ENCODE measurements around the gene COL18A1. TPM values are rescaled to one million over a fixed set of nuclear protein-coding genes. Genes with fewer than 3 reads are reported as not detected.

Gene COL18A1
- total RNA-seq, 4 donors from 2014 or later, result 124 to 224 (median 173) TPM

DNA sequence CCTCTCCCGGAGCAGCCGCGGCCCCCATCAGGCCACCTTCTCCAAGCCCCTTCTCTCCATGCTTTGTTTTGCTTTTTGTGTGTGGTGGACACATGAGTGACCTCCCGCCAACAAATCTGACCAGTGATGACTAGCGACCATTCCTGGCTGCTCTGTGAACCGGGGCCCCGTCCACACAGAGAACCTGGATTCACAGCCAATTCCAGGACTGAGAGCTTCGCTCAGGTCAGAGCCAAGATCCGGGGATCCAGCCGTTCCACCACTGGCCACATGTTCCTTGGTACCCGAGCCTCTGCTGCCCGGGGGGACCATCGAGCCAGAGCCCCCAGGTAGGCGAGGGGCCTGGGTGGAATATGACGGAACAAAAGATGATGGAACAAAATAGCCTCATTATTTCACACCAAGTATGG, 46.7 kb upstream of the COL18A1 start:
- WGBS, 2 donors, result 89 to 92% methylated on average over 15 of the region's 15 CpGs
- Histone ChIP-seq H3K27ac (peak overlapping the region; percentile 3 to 83 (median 66)), H3K27me3 (no peaks in the 10 kb centered on the region)

DNA sequence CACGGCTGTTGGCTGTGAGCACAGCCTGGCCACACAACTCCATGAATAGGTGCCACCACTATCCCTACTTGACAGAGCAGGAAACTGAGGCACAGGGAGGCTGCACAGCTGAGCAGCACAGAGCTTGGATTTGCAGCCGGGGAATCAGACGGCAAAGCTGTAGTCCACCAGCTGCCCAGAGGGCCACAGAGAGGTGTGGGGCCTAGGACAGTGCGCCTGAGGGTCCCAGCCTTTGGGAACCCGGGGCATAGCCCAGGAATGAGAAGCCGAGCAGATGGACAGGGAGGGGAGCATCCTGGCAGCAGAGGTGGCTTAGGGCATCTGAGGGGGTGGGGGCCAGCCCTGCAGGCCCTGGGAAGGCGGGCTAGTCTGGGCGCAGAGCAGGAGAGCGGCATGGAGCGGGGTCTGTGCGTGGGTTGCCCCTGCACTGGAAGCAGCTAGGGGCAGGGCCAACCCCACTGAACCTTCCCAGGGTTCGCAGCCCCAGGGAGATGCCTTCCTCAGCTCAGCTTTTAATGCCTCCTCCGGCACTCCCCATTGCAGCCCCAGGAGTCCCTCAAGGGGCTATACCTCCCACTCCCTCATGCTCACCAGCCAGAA, 46.2 kb upstream of the COL18A1 start:
- no peaks in the 10 kb centered on the region for H3K27me3 ChIP-seq
- H3K4me3 ChIP-seq, result no peak overlapping the region
- DNase-seq (ENCODE audit: low spot score in 2 of 2), result no peak
- no peaks in the 10 kb centered on the region for H3K9me3 ChIP-seq
- peak overlapping the region in 2 of 4 donors; percentile 69 to 83 for H3K27ac ChIP-seq
- WGBS, 2 donors, result 93 to 95% methylated on average over 12 to 13 of the region's 13 CpGs
- H3K4me1 ChIP-seq, result peaks cover 0 to 34% (median 10%) of the 10 kb centered on the region in 4 donors
- TF ChIP-seq EP300 (IDR thresholded peaks at IDR 0.05), result no peak
- no peak for TF ChIP-seq POLR2A (IDR thresholded peaks at IDR 0.05)
- TF ChIP-seq, protein P1, sequence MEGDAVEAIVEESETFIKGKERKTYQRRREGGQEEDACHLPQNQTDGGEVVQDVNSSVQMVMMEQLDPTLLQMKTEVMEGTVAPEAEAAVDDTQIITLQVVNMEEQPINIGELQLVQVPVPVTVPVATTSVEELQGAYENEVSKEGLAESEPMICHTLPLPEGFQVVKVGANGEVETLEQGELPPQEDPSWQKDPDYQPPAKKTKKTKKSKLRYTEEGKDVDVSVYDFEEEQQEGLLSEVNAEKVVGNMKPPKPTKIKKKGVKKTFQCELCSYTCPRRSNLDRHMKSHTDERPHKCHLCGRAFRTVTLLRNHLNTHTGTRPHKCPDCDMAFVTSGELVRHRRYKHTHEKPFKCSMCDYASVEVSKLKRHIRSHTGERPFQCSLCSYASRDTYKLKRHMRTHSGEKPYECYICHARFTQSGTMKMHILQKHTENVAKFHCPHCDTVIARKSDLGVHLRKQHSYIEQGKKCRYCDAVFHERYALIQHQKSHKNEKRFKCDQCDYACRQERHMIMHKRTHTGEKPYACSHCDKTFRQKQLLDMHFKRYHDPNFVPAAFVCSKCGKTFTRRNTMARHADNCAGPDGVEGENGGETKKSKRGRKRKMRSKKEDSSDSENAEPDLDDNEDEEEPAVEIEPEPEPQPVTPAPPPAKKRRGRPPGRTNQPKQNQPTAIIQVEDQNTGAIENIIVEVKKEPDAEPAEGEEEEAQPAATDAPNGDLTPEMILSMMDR (IDR thresholded peaks at IDR 0.05), result no peak
- no peaks in the 10 kb centered on the region for H3K36me3 ChIP-seq

More for the DNA sequence above, 46.7 kb upstream of the COL18A1 start:
- Histone ChIP-seq H3K4me1 (peaks cover 0 to 29% (median 8%) of the 10 kb centered on the region in 4 donors), H3K36me3 (no peaks in the 10 kb centered on the region), H3K9me3 (no peaks in the 10 kb centered on the region), H3K4me3 (no peak overlapping the region)
- TF ChIP-seq POLR2A (IDR thresholded peaks at IDR 0.05) (no peak), EP300 (IDR thresholded peaks at IDR 0.05) (no peak)
- TF ChIP-seq, protein P1 (IDR thresholded peaks at IDR 0.05), result no peak
- no peak for DNase-seq (ENCODE audit: low spot score in 2 of 2)

DNA sequence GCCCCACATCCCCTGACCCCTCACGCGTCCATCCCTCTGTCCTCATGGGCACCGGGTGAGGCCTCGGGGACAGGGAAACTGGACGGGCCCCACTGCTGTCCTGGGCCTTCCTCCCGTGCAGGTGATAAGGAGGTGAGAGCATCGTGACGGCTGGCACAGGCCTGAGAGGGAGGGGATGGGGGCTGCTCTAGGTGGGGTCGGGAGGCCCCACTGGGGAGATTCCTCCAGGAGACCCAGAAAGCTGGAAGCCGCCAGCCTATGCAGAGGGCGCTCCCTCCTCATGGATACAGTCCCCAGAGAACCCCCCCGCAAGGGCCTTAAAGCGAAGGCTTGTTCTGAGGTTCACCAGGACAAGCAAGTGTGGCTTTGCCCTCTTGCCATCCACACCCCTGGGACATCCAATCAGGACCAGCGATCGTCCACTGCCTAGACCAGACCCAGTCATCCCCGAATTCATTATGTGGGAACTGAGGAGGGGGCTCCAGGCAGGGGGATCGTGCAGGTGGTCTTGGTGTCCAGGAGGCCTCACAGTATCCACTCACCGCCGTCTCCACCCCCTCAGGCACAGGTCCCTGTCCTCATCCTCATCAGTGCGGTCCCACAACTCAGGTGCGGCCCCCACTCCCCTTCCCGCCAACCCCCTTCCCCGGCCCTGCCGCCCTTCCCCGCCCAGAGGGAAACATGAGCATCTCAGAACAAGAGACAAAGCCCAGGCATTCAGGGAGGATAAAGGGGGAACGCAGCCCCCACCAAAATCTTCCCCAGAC, 45.3 kb upstream of the COL18A1 start:
- DNase-seq (ENCODE audit: low spot score in 2 of 2), result no peak
- Histone ChIP-seq H3K36me3 (no peaks in the 10 kb centered on the region), H3K27me3 (no peaks in the 10 kb centered on the region), H3K27ac (peak overlapping the region in 1 of 4 donors; percentile 25), H3K4me3 (no peak overlapping the region), H3K9me3 (no peaks in the 10 kb centered on the region), H3K4me1 (peaks cover 0 to 43% (median 15%) of the 10 kb centered on the region in 4 donors)
- WGBS, 2 donors, result 80 to 83% methylated on average over 20 to 26 of the region's 26 CpGs
- no peak for TF ChIP-seq POLR2A (IDR thresholded peaks at IDR 0.05)

DNA sequence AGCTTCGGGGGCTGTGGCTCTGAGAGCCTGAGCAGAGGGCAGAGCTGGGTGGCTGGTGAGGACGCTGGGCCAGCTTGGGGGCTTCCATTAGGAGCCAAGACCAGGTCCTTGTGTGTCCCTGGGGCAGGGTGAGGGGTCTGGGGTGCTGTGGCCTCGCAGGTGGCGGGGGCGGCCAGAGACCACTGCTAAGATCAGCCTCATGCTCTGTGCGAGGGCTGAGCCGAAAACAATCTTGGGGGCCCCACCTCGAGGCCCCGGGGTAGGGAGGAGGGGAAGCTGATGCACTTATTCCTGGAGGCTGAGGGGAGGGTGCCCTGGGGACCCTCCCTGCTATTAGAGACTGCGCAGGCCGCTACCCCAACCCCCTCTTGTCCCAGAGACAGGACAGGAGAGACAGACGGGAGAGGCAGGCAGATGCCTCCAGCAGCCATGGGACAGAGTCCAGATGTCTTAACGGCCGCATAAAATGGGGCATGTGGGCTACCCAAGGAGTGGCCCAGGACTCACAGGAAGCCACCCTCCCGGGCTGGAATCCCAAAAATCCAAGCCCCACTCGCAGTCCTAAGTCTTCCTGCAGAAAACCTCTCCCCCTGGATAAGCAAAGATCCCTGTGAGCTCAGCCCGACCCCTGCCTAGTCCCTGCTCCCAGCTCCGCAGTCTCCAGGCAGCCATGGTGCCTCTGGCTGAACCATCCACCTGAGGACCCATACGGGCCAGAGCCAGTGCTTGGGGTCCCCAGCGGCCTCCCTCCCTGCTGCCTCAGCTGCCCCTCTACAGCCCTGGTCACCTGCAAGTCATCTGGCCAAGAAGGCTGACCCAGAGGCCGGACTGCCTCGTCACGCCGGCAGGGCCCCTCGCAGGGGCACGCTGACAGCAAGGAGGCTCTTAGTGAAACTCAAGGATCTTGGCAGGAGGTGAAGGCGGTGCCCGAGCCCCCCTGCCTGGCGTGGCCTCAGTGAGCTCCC, 43.6 kb upstream of the COL18A1 start:
- WGBS, 2 donors, result 85 to 86% methylated on average over 27 to 28 of the region's 29 CpGs
- Histone ChIP-seq H3K27ac (no peak overlapping the region), H3K27me3 (no peaks in the 10 kb centered on the region), H3K9me3 (no peaks in the 10 kb centered on the region), H3K36me3 (no peaks in the 10 kb centered on the region), H3K4me3 (no peak overlapping the region), H3K4me1 (peaks cover 0 to 51% (median 21%) of the 10 kb centered on the region in 4 donors)
- no peak for TF ChIP-seq POLR2A (IDR thresholded peaks at IDR 0.05)
- no peak for TF ChIP-seq EP300 (IDR thresholded peaks at IDR 0.05)
- TF ChIP-seq, protein P1 (IDR thresholded peaks at IDR 0.05), result no peak
- no peak for DNase-seq (ENCODE audit: low spot score in 2 of 2)

DNA sequence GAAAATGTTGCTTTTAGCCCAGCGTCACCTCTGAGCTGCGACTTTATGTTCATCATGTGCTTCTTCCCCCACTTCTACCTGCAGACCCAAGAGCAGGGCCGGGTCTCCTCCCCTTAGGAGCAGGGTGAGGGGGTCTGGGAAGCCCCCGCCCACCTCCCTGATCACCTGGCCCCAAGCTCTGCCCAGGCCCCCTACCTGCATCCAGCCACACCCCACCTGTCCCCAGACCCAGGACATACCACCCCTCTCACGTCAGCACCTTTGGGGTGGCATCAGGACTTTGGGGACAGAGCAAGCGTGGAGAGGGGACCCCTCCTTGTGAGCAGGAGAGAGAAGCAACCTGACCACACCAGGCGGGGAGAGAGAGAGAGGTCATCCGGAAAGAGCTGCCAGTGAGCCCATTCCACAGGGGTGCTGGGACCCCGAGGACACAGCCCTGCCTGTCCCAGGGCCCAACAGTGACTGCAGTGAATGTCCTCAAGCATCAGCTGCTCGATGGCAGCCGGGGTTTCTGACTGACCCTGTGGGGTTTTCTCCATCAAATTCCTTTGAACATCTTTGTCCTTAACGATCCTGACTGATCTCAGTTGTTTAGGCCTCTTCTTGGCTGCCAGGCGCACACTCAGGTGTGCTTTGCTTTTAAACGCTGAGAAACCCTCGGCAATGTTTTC, 42.8 kb upstream of the COL18A1 start:
- Histone ChIP-seq H3K4me1 (peaks cover 0 to 51% (median 19%) of the 10 kb centered on the region in 4 donors), H3K9me3 (no peaks in the 10 kb centered on the region), H3K27me3 (no peaks in the 10 kb centered on the region), H3K27ac (peak overlapping the region in 2 of 4 donors; percentile 0 to 97), H3K4me3 (no peak overlapping the region), H3K36me3 (no peaks in the 10 kb centered on the region)
- 87% methylated on average over 14 to 15 of the region's 15 CpGs for WGBS, 2 donors
- TF ChIP-seq, protein P1 (IDR thresholded peaks at IDR 0.05), result no peak
- no peak for TF ChIP-seq POLR2A (IDR thresholded peaks at IDR 0.05)
- no peak for TF ChIP-seq EP300 (IDR thresholded peaks at IDR 0.05)
- DNase-seq (ENCODE audit: low spot score in 2 of 2), result no peak
